Kasumi-1 (cell line): ENCODE data around the gene CTBP2.
A peak's percentile ranks its signal among the peaks of the same experiment; 100 is the strongest.
"Not testable (repeated sequence)": the region's sequence is repeated elsewhere in the genome, so short reads cannot be mapped to it uniquely, and the experiment has no call there.

Source experiments
- DNase-seq, 2 experiments: peaks; one replicate each; lab custom pipeline; 2025; lab: John Stamatoyannopoulos, UW

The CTBP2 gene

GRCh38 chr10:125064681-125065492 is 95.5 kb downstream of the CTBP2 start:
- peak; percentile 33 to 42 for DNase-seq

- no peak for DNase-seq
These were observed 97.0 kb downstream of the CTBP2 start for GRCh38 chr10:125063256-125063925.

- no peak for DNase-seq
These were observed 97.5 kb downstream of the CTBP2 start for GRCh38 chr10:125062914-125063230.

DNA sequence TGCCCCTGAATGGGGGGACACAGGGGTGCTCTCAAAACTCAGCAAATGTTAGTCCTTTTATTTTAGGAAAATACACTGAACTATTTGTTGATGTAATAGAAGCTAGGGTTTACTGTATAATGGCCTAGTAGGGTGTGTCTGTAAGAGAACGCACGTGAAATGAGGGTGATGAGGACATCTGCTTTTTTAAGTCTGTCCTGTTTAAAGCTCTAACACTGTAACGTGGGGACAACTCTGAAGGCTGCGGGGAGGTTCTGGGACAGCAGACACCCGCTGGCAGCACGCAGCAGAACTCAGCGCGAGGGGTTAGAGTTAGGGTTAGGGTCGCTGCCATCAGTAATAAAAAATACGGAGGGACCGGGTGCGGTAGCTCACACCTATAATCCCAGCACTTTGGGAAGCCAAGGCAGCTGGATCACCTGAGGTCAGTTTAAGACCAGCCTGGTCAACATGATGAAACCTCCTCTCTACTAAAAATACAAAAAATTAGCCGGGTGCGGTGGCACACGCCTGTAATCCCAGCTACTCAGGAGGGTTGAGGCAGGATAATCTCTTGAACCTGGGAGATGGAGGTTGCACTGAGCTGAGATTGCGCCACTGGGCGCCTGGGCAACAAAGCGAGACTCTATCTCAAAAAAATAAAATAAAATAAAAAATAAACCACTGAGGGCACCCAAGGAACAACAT is 98.0 kb downstream of the CTBP2 start:
- DNase-seq: no peak

DNA sequence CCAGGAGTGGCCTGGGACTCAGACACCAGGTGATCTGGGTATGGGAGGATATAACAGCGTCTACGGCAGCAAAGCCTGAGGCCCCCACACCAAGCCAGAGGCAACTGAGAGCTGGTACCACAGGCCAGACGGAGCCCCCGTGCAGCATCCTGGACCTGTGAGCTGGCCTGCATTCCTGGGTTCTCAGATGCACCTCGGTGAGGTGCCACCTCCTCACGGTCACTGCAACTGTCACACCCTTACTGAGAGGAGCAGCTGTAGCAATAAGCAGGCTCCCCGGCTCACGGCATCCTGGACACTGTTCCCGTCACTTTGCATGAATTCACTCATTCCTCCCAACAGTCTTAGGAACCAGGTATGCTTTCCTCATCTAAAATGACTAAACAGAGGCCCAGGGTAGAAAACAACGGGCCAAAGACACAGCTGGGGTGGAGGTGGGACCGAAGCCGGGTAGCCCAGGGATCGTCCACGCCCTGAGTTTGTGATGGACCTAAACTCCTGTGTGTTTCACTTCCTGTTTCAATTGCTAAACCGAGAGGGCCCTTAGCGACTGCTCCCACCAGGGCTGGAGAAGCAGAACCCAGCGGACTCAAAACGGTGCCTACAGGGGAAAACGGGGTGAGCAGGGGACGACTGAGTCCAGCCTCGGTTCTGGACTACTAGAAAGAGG is 98.7 kb downstream of the CTBP2 start:
- peak; percentile 13 to 31 for DNase-seq

GRCh38 chr10:125060826-125061556 is 99.4 kb downstream of the CTBP2 start:
- DNase-seq: peak; percentile 75 to 82

DNA sequence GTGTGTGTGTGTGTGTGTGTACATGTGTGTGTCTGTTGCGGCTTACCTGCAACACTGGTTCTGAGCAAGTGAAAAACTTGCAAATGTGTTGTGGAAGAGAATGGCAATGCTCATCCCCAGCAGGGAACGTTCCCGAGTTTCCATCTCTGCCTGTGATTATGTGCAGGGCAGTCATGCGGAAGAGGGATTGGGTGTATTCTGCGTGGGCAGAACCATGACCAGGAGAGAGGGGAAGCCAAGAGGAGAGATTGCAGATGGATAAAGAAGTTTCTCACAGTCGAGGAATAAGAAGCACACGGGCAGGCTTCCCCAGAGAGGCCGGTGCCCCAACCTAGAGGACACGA is 99.9 kb downstream of the CTBP2 start:
- no peak for DNase-seq

- DNase-seq: no peak
These were observed 100.3 kb downstream of the CTBP2 start for GRCh38 chr10:125060026-125060425.

DNA sequence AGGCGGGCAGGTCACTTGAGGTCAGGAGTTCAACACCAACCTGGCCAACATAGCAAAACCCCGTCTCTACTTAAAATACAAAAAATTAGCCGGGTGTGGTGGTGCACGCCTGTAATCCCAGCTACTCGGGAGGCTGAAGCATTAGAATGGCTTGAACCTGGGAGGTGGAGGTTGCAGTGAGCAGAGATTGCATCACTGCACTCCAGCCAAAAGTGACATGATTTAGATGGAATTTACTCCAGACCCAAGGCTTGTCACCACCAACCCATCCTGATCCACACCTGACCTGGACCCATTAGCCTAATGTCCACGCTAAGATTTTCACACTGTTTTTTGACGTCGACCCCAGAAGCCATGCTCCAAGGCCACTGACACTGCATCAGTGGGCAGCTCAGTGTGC is 101.0 kb downstream of the CTBP2 start:
- DNase-seq: not testable (repeated sequence)

DNA sequence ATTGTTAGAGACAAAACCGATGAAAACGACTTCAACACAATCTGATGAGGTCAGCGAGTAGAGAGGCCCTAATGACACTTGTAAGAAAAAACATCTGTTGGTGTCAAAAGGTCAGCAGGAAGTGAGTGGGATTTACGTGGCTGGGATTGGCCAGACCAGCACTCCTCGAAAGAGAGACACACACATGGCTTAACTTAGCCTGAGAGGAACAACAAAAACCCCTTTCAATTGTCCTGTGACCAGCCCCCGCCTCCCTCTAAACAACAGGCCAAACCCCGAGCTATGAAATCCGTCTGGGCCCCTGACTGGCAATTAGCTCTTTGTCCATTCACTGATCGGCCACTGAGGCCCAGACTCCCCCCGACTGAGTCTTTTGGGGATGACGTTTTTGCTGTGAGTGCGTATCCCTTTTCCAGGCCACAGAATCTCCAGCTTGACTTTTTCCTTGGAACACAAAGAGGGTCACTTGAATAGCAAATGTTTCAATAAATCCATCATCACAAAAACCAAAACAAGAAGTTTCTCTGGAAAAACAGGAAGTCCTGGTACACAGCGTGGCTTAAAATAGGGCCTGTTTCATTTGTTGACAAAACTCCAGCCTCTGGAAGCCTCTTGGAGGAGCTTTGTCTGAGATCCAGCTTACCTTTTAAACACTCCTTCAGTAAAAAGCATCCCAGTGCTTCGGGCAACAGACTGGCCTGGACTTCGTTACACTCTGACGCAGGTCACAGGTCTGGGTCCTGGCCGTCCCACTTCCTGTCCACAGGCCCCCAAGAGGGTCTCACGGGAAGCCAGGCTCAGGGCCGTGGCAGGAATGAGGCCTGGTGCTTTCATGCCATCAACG is 103.0 kb downstream of the CTBP2 start:
- peak; percentile 12 to 31 for DNase-seq

DNA sequence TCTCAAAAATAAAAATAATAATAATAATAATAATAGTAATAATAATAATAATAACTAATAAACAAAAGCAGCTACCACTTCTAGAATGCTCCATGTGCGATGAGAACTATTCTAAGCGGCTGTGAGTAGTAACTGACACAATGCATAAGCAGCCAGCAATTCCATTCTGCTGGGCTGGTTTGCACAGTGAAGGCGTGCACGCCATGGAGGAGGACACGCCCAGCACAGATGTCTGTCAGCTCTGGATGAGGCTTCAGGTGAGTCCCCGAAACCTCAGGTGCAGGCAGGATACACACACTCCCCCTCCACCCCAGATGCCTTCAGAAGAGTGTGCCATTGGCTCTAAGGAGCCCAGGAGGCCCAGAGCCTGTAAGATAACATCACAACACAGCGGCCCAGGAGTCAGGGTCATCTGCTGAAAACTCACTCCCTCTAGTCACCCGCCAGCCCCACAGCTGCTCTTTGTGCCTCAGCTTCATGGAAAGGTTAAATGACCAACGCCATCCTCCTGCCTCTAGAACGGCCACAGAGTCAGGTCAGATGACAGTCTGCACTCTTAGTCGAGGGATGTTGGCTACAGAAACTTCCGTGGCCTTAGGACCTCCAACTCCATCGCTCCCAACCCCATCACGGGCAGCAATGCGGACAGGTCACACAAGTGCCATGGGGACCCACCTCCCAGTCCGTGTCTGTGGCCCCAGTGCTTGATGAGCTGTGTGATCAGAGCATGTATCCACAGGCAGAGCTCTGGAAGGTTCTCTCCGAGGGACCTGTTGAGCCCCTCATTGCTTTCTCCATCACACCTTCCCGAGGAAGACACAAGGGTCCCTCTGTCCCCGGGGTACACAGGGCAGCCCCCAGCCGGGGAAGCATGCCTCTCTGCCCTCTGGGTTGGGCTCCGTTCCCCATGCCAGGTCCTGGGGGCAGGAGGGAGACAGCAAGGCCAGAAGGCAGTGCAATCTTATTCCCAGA is 103.9 kb downstream of the CTBP2 start:
- DNase-seq: no peak

DNA sequence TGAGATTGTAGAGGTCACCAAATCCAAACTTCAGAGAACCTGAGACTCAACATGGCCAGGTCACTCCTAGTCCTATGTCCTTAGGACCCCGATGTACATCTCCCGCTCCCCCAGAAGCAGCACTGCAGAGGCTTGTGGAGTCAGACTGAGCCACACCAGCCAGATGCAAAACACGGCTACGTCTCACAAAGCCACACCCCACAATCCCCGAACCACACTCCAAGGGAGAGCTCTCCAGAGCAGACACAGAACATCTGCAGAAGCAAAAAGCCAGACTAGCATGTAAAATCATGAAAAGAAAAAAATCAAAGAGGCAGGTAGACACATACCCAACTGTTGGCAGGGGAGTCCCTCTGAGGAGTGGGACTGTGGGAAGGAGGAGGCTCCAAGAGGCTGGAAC is 104.9 kb downstream of the CTBP2 start:
- DNase-seq: no peak

- DNase-seq: no peak
These were observed 105.6 kb downstream of the CTBP2 start for GRCh38 chr10:125054669-125055268.

DNA sequence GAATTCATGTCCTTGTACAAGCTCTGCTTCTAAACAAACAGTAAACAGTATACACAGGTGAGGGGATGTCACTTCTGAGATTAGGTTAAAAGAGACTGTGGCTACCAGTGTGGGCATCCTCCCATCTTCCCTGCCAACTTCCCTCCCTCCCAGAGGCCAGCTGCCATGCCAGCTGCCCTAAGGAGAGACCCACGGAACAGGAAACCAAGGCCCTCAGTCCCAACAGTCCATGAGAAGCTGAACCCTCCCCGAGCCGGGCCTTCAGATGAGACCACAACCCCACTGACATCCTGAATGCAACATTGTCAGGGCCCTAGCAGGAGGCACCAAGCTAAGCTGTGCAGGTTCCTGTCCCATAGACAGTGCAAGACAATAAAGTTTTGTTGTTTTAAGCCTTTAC is 106.1 kb downstream of the CTBP2 start:
- DNase-seq: no peak

DNA sequence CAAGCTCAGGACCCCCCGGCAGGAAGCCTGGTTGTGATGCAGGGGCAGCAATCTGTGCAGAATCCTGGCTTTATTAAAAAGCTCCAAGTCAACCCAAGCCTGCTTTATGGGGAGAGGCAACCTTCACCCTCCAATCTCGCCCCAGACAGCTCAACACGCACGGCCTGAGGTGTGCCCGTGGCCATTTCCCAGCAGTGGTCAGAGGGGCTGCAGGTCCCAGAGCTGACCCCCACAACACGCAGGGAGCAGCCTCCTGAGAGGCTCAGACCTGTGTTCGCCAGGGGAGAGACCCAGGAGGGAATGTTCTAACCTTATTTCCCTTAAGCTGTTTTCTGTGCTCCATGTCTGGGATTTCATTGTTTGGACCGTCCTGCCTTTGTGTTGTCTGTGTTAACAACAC is 108.2 kb downstream of the CTBP2 start:
- DNase-seq: no peak

DNA sequence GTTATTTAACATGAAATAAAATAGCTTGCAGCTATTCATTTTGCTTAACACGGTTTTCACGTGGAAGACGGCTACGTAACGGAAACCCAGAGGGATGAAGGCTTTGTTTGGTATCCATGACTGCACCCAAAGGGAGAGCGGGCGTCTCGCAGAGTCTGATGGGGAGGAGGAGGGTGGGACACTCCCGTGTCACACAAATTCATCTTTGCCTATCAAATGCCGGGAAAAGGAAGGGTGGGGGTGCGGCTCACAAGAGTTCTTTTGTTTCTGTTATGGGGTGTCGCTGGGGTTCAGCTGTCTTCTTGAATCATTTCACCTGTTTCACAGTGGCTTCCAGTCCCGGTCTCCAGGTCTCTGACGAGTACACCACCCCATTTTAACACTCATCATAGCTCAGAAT is 110.0 kb downstream of the CTBP2 start:
- DNase-seq: no peak

DNA sequence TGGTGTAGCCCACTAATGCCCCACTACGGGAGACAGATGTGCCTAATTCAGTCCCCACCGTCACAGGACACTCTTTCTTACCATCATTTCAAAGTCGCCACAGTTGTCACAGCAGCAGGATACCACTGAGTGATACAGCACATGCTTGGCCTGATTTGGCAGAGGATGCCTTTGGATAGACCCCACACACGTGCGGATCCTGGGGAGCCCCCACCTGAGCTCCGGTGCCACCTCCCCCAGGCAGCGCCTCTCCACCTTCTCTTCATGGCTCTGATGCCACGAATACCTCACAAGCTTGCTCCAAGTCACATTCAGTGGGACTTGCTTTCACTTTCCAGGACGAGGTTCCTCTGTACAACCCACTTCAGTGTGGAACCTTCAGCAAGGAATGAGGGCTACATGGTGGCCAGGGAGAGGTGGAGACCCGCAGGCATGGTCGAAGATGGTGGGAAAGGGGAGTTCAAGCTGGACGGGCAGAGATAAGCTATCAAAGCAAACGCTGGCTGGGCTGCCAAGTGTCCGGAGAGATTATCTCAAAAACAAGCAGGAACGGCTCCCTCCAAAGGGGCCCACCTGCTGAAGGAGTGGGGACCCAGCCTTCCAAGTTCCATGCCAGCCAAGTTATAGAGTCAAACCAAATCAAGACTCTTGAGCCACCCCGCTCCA is 111.0 kb downstream of the CTBP2 start:
- no peak for DNase-seq

GRCh38 chr10:125048094-125048864 is 112.1 kb downstream of the CTBP2 start:
- DNase-seq: peak; percentile 75 to 83
